Measurements from ENCODE around the gene STX18. TPM values are rescaled to one million over a fixed set of nuclear protein-coding genes. Genes with fewer than 3 reads are reported as not detected.

Gene STX18
- total and polyA plus RNA-seq, 2 donors (not counting 3 experiments of a cell fraction or from before 2014, with no cell fraction given), result 30.7 to 31.2 TPM

DNA sequence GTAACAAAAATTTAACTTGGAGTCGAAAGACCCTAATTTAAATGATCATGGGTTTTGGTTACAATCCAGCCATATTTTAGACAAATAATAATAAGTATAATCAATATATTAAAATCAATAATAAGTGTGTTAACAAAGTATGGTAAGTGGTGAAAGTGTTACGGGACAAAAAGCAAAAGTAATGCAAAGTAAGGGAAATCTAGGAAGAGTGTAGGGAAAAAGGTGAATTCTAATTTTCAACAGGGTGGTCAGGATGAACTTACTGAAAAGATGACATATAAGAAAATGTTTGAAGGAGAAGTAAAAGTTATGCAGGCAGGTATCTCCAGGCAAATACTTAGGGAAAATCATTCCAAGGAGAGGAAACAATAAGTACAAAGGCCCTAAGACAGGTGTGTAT is 32.3 kb downstream of the STX18 start:
- no peak overlapping the region for H3K4me2 ChIP-seq (ENCODE audit: insufficient read depth, low read length)
- DNase-seq (ENCODE audit: low read depth, low spot score) (no peak), FAIRE-seq (no peak)
- no peak overlapping the region for H3K4me3 ChIP-seq (replicated peaks in 1 of 3; ENCODE audit: insufficient read depth in 1 of 3, low read depth in 1 of 3, low read length in 3 of 3)
- no peak overlapping the region for H3K9ac ChIP-seq (replicated peaks; ENCODE audit: extremely low read depth, insufficient read depth, low read length)
- H2AFZ ChIP-seq (ENCODE audit: low read depth, low read length), result no peak overlapping the region
- H3K36me3 ChIP-seq (ENCODE audit: control insufficient read depth in 2 of 2, extremely low read depth in 1 of 2, insufficient read depth in 2 of 2, low read length in 2 of 2), result no peaks in the 10 kb centered on the region
- dilution Hi-C loops (cut with MboI; ENCODE audit: extremely low pct_ligation_motif_present, low sequenced_read_pairs), result no loop called here
- ChIA-PET POLR2A (no interaction called here), CTCF (interaction anchor here (1.2 to 2.0 kb wide), 2 partner anchors 21 to 26 kb away, joined by 4 to 8 read pairs; no protein-coding TSS in a partner anchor)
- H3K27me3 ChIP-seq (ENCODE audit: control insufficient read depth in 2 of 2, insufficient read depth in 2 of 2, low read length in 2 of 2), result no peaks in the 10 kb centered on the region
- TF ChIP-seq, protein P1, sequence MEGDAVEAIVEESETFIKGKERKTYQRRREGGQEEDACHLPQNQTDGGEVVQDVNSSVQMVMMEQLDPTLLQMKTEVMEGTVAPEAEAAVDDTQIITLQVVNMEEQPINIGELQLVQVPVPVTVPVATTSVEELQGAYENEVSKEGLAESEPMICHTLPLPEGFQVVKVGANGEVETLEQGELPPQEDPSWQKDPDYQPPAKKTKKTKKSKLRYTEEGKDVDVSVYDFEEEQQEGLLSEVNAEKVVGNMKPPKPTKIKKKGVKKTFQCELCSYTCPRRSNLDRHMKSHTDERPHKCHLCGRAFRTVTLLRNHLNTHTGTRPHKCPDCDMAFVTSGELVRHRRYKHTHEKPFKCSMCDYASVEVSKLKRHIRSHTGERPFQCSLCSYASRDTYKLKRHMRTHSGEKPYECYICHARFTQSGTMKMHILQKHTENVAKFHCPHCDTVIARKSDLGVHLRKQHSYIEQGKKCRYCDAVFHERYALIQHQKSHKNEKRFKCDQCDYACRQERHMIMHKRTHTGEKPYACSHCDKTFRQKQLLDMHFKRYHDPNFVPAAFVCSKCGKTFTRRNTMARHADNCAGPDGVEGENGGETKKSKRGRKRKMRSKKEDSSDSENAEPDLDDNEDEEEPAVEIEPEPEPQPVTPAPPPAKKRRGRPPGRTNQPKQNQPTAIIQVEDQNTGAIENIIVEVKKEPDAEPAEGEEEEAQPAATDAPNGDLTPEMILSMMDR (IDR thresholded peaks at IDR 0.05; ENCODE audit: extremely low read depth in 1 of 2, insufficient read depth in 1 of 2, low read depth in 1 of 2, low read length in 2 of 2), result no peak
- TF ChIP-seq JUN (IDR thresholded peaks at IDR 0.05; ENCODE audit: borderline replicate concordance, insufficient read depth, insufficient read length, low read depth) (no peak), GATA2 (IDR thresholded peaks at IDR 0.05; ENCODE audit: insufficient read depth, insufficient read length, low read depth, low read length) (no peak), POLR2A (IDR thresholded peaks at IDR 0.05; ENCODE audit: low read depth, low read length) (no peak), MYC (IDR thresholded peaks at IDR 0.05; ENCODE audit: low read depth, low read length) (no peak), FOS (IDR thresholded peaks at IDR 0.05; ENCODE audit: borderline replicate concordance, insufficient read depth, low read length) (no peak), POLR2AphosphoS5 (IDR thresholded peaks at IDR 0.05; ENCODE audit: insufficient read depth, low read depth, low read length) (no peak), EZH2 (IDR thresholded peaks at IDR 0.05; ENCODE audit: borderline replicate concordance, low read depth, low read length, severe bottlenecking) (no peak)
- TF ChIP-seq, protein P2, sequence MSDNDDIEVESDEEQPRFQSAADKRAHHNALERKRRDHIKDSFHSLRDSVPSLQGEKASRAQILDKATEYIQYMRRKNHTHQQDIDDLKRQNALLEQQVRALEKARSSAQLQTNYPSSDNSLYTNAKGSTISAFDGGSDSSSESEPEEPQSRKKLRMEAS (IDR thresholded peaks at IDR 0.05; ENCODE audit: insufficient read depth, insufficient read length), result no peak
- H3K9me3 ChIP-seq (replicated peaks; ENCODE audit: control insufficient read depth, insufficient read depth, low read length), result no peaks in the 10 kb centered on the region
- peaks cover 19% of the 10 kb centered on the region for H3K79me2 ChIP-seq (ENCODE audit: control insufficient read depth, insufficient read depth, low read length)
- no peak overlapping the region for H3K27ac ChIP-seq (ENCODE audit: insufficient read depth, low read depth, low read length)
- H3K9me1 ChIP-seq (replicated peaks; ENCODE audit: control insufficient read depth, extremely low read depth, insufficient read depth, low read length), result peaks cover 2% of the 10 kb centered on the region
- H3K4me1 ChIP-seq (ENCODE audit: control insufficient read depth, extremely low read depth, insufficient read depth, low read length), result peaks cover 2% of the 10 kb centered on the region
- no TSS peak for BruUV-seq (replicated peaks)
- intact Hi-C loops (cut with micrococcal nuclease), result no loop called here
- no peaks in the 10 kb centered on the region for H4K20me1 ChIP-seq (replicated peaks; ENCODE audit: control insufficient read depth, extremely low read depth, insufficient read depth, low read length)
